AG09319 (cell line): ENCODE measurements around the gene NR1D2.
"Not testable (repeated sequence)": the region's sequence is repeated elsewhere in the genome, so short reads cannot be mapped to it uniquely, and the experiment has no call there.

ENCODE experiments used
- DNase-seq: peaks from one replicate; pipeline ENCODE4 v3.0.0-alpha.2; 2010; ENCODE audit warnings: low read depth; ENCODE audit errors: extremely low read depth
- CTCF ChIP-seq: IDR thresholded peaks from 2 replicates; pipeline ENCODE4 v1.5.1; 2011; ENCODE audit warnings: low read depth, mild to moderate bottlenecking, inconsistent platforms, low read length, moderate library complexity

NR1D2 gene

GRCh38 chr3:24020036-24020691 lies 75.1 kb downstream of the NR1D2 start:
- no peak for DNase-seq
- TF ChIP-seq CTCF: no peak

- DNase-seq: no peak
- no peak for TF ChIP-seq CTCF
These were observed 78.1 kb downstream of the NR1D2 start for GRCh38 chr3:24023197-24023596.

- no peak for DNase-seq
- TF ChIP-seq CTCF: no peak
These were observed 80.7 kb downstream of the NR1D2 start for GRCh38 chr3:24025805-24026204.

- DNase-seq: not testable (repeated sequence)
These were observed 81.6 kb downstream of the NR1D2 start for GRCh38 chr3:24026665-24027064.

- no peak for DNase-seq
- no peak for TF ChIP-seq CTCF
These were observed 82.9 kb downstream of the NR1D2 start for GRCh38 chr3:24027946-24028345.
